Loucy (cell line): Measurements from ENCODE around the gene DUSP16.

Source experiments
- H2AFZ ChIP-seq: fragments of 200-600 bp; sonication (generic); 2 replicates; pipeline ENCODE4 v1.6.0; 2016; ENCODE audit warnings: antibody characterized with exemption, mild to moderate bottlenecking, low read length, moderate library complexity
- H3F3A ChIP-seq: fragments of 200-600 bp; 2 replicates; pipeline ENCODE4 v1.6.0; 2016; ENCODE audit warnings: antibody characterized with exemption, low read depth, mild to moderate bottlenecking
- H3K27me3 ChIP-seq: fragments of 200-600 bp; sonication (generic); 2 replicates; pipeline ENCODE4 v1.6.1; 2014; ENCODE audit warnings: low read length, mild to moderate bottlenecking; ENCODE audit not compliant: insufficient read depth, poor library complexity, severe bottlenecking
- H3K36me3 ChIP-seq: fragments of 200-600 bp; sonication (generic); 2 replicates; pipeline ENCODE4 v1.6.1; 2016; ENCODE audit warnings: low read length; ENCODE audit not compliant: insufficient read depth
- H3K4me1 ChIP-seq: fragments of 200-600 bp; sonication (generic); 2 replicates; pipeline ENCODE4 v1.5.1; 2014; ENCODE audit warnings: low read length, mild to moderate bottlenecking; ENCODE audit not compliant: insufficient read depth, poor library complexity, severe bottlenecking
- H3K4me2 ChIP-seq: fragments of 200-600 bp; sonication (generic); 2 replicates; pipeline ENCODE4 v1.6.0; 2014; ENCODE audit warnings: antibody characterized with exemption, low read length, low read depth, mild to moderate bottlenecking; ENCODE audit not compliant: poor library complexity, severe bottlenecking
- H3K4me3 ChIP-seq: fragments of 200-600 bp; sonication (generic); 2 replicates; pipeline ENCODE4 v1.5.1; 2014; ENCODE audit warnings: low read length, mild to moderate bottlenecking, mixed read lengths; ENCODE audit not compliant: poor library complexity, severe bottlenecking
- H3K79me2 ChIP-seq: fragments of 200-600 bp; sonication (generic); 2 replicates; pipeline ENCODE4 v1.6.1; 2014; ENCODE audit warnings: low read length; ENCODE audit not compliant: insufficient read depth
- H3K9ac ChIP-seq: fragments of 200-600 bp; sonication (generic); 2 replicates; pipeline ENCODE4 v1.6.0; 2014; ENCODE audit warnings: mild to moderate bottlenecking, low read depth, low read length, moderate library complexity; ENCODE audit not compliant: poor library complexity, severe bottlenecking
- H3K9me2 ChIP-seq: fragments of 200-600 bp; sonication (generic); replicated peaks from 2 replicates; pipeline ENCODE4 v1.6.1; 2016; ENCODE audit warnings: low read depth, low read length, mixed read lengths
- H3K9me3 ChIP-seq: fragments of 200-600 bp; sonication (generic); 2 replicates; pipeline ENCODE4 v1.6.1; 2014; ENCODE audit warnings: mild to moderate bottlenecking, antibody characterized with exemption, low read length, low read depth; ENCODE audit not compliant: insufficient read depth
- H4K20me1 ChIP-seq: fragments of 200-600 bp; sonication (generic); 2 replicates; pipeline ENCODE4 v1.6.0; 2014; ENCODE audit warnings: antibody characterized with exemption, low read length, mild to moderate bottlenecking; ENCODE audit not compliant: insufficient read depth, poor library complexity, severe bottlenecking
- CTCF ChIP-seq: fragments of 200-600 bp; sonication (generic); conservative IDR thresholded peaks from 2 replicates; pipeline ENCODE4 v1.5.1; 2014; ENCODE audit warnings: mild to moderate bottlenecking, antibody characterized with exemption, low read length
- EZH2phosphoT487 ChIP-seq: fragments of 200-600 bp; IDR thresholded peaks from 2 replicates; pipeline ENCODE4 v1.6.1; 2018; ENCODE audit warnings: antibody characterized with exemption, mild to moderate bottlenecking, moderate library complexity, borderline replicate concordance

The DUSP16 gene

GRCh38 chr12:12477532-12477890, 85.2 kb downstream of the DUSP16 start:
- Histone ChIP-seq H3K9ac (no peak overlapping the region), H3K9me2 (no peaks in the 10 kb centered on the region), H3K4me3 (no peak overlapping the region), H2AFZ (no peak overlapping the region), H3K4me1 (peaks cover 10% of the 10 kb centered on the region), H3K27me3 (no peaks in the 10 kb centered on the region), H4K20me1 (no peaks in the 10 kb centered on the region), H3K36me3 (no peaks in the 10 kb centered on the region), H3F3A (no peaks in the 10 kb centered on the region), H3K4me2 (no peak overlapping the region), H3K79me2 (no peaks in the 10 kb centered on the region), H3K9me3 (no peaks in the 10 kb centered on the region)
- TF ChIP-seq EZH2phosphoT487 (no peak), CTCF (no peak)

- no peak for TF ChIP-seq EZH2phosphoT487
- Histone ChIP-seq H4K20me1 (no peaks in the 10 kb centered on the region), H3K9ac (no peak overlapping the region), H3K9me2 (no peaks in the 10 kb centered on the region), H3K27me3 (no peaks in the 10 kb centered on the region), H2AFZ (no peak overlapping the region), H3K9me3 (no peaks in the 10 kb centered on the region), H3F3A (no peaks in the 10 kb centered on the region), H3K79me2 (no peaks in the 10 kb centered on the region), H3K4me3 (no peak overlapping the region), H3K36me3 (no peaks in the 10 kb centered on the region), H3K4me1 (peaks cover 6% of the 10 kb centered on the region), H3K4me2 (no peak overlapping the region)
Measured at GRCh38 chr12:12476857-12477531, 85.7 kb downstream of the DUSP16 start.

DNA sequence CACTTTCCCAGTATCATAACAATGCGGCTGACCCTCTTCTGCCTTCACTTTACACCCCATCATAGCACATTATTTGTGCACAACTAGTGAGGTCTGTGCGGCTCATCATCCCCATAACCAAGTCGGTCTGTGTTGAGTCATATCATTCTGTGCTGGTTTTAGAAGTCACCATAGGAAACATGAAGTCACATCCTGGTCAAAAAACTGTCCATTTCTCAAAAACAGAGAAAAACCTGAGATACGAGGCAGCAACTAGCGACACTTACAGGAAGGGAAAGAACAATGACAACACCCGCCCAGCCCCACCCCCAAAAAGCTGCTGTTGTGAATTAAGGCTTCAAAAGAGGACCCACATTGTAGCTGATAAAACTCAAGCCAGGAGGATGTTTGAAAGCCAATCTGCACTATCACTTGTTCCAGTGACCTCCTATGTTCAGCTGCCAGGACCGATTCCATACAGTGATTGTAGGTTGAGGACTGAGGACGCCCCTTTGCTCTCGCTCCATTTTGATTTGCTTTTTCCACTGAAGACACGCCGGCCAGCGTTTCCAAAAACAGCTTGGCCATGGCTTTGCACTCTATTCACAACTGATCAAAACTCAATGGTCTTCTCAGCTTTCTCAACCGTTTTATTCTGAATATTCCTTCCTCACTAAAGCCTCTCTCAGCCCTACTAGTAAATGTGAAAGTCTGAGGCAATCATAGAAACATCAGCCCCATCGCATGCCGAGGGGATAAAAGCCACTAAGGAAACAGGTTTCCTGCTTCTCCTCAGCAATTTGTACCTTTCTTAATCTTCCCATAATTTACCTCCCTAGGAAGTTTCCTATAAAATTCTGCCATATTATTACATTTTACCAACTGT, 87.5 kb downstream of the DUSP16 start:
- no peak overlapping the region for H3K9ac ChIP-seq
- H3F3A ChIP-seq, result no peaks in the 10 kb centered on the region
- no peak overlapping the region for H3K4me2 ChIP-seq
- no peaks in the 10 kb centered on the region for H3K27me3 ChIP-seq
- H3K4me3 ChIP-seq, result no peak overlapping the region
- no peaks in the 10 kb centered on the region for H3K9me2 ChIP-seq
- TF ChIP-seq EZH2phosphoT487 (no peak), CTCF (no peak)
- no peak overlapping the region for H2AFZ ChIP-seq
- H3K4me1 ChIP-seq, result no peaks in the 10 kb centered on the region
- H3K79me2 ChIP-seq, result no peaks in the 10 kb centered on the region
- H3K9me3 ChIP-seq, result no peaks in the 10 kb centered on the region
- no peaks in the 10 kb centered on the region for H3K36me3 ChIP-seq
- no peaks in the 10 kb centered on the region for H4K20me1 ChIP-seq
